Measurements from ENCODE around the gene AK8. TPM values are rescaled to one million over a fixed set of nuclear protein-coding genes. Genes with fewer than 3 reads are reported as not detected.

Gene AK8
- total RNA-seq, 1 experiment from 2014 or later: 2.5 TPM

GRCh38 chr9:132804576-132805295, 73.3 kb downstream of the AK8 start:
- Histone ChIP-seq H3K27me3 (ENCODE audit: insufficient read depth, low read length) (no peaks in the 10 kb centered on the region), H3K9me2 (ENCODE audit: insufficient read depth) (no peaks in the 10 kb centered on the region), H3K9me3 (ENCODE audit: control insufficient read depth in 1 of 2, insufficient read depth in 1 of 2, low read depth in 1 of 2, low read length in 2 of 2) (no peaks in the 10 kb centered on the region), H3K4me2 (ENCODE audit: low read length) (no peak overlapping the region), H3K79me2 (ENCODE audit: insufficient read depth, low read length) (no peaks in the 10 kb centered on the region), H3K36me3 (ENCODE audit: control insufficient read depth in 1 of 2, insufficient read depth in 2 of 2, low read length in 2 of 2) (no peaks in the 10 kb centered on the region), H3K9ac (ENCODE audit: low read length) (no peak overlapping the region), H2AFZ (ENCODE audit: low read depth, low read length, poor library complexity, severe bottlenecking) (no peak overlapping the region), H3K27ac (ENCODE audit: low read depth, low read length) (no peak overlapping the region), H3K4me1 (ENCODE audit: control insufficient read depth in 1 of 2, insufficient read depth in 2 of 2, low read length in 2 of 2) (peaks cover 3 to 8% of the 10 kb centered on the region in 2 experiments; a peak in 2 of 4 replicates), H4K20me1 (ENCODE audit: insufficient read depth) (no peaks in the 10 kb centered on the region), H3K4me3 (replicated peaks in 1 of 2; ENCODE audit: low read depth in 1 of 2, low read length in 2 of 2) (no peak overlapping the region)
- intact Hi-C loops (cut with micrococcal nuclease): loop anchor here (5.0 kb wide), 1 partner anchor 132 kb away; the partner anchor contains the start of gene GTF3C4
- DNase-seq (ENCODE audit: low read depth, low spot score): no peak
- ChIA-PET RAD21 (ENCODE audit: low non-redundant PET in 1 of 2, low total read pairs in 2 of 2, uncharacterized antibody in 2 of 2, unreplicated experiment in 2 of 2) (no interaction called here), CTCF (interaction anchor here (1.3 kb wide), 1 partner anchor 96 kb away, joined by 5 read pairs; no protein-coding TSS in a partner anchor), POLR2A (no interaction called here)
- ATAC-seq: no peak
- no TSS peak for BruUV-seq (replicated peaks)
- TF ChIP-seq YY1 (IDR thresholded peaks at IDR 0.05; ENCODE audit: extremely low read depth, insufficient replicate concordance, low read depth, low read length): no peak

- H2AFZ ChIP-seq (ENCODE audit: low read depth, low read length, poor library complexity, severe bottlenecking): no peak overlapping the region
- no peaks in the 10 kb centered on the region for H3K9me3 ChIP-seq (ENCODE audit: control insufficient read depth in 1 of 2, insufficient read depth in 1 of 2, low read depth in 1 of 2, low read length in 2 of 2)
- H4K20me1 ChIP-seq (ENCODE audit: insufficient read depth): no peaks in the 10 kb centered on the region
- TF ChIP-seq POLR2A (IDR thresholded peaks at IDR 0.05; ENCODE audit: borderline replicate concordance, extremely low read depth, insufficient read depth, insufficient read length) (no peak), CTCF (IDR thresholded peaks at IDR 0.05 in 2 of 3, conservative IDR thresholded peaks at IDR 0.05 in 1 of 3; ENCODE audit: borderline replicate concordance in 1 of 3, insufficient read depth in 1 of 3, low read depth in 2 of 3, low read length in 2 of 3) (no peak), JUND (IDR thresholded peaks at IDR 0.05) (no peak), ATF3 (IDR thresholded peaks at IDR 0.05) (no peak), MAX (IDR thresholded peaks at IDR 0.05) (no peak), CEBPB (IDR thresholded peaks at IDR 0.05; ENCODE audit: low read depth) (no peak), ZFX (IDR thresholded peaks at IDR 0.05) (no peak), SRF (IDR thresholded peaks at IDR 0.05; ENCODE audit: low read depth) (no peak)
- no peak overlapping the region for H3K9ac ChIP-seq (ENCODE audit: low read length)
- no peak overlapping the region for H3K27ac ChIP-seq (ENCODE audit: low read depth, low read length)
- H3K4me1 ChIP-seq (ENCODE audit: control insufficient read depth in 1 of 2, insufficient read depth in 2 of 2, low read length in 2 of 2): peaks cover 3 to 19% of the 10 kb centered on the region in 2 experiments; a peak in 2 of 4 replicates
- H3K4me2 ChIP-seq (ENCODE audit: low read length): no peak overlapping the region
- ATAC-seq (no peak), DNase-seq (ENCODE audit: low read depth, low spot score) (no peak)
- no TSS peak for BruUV-seq (replicated peaks)
- CTCF ChIA-PET: no interaction called here
- intact Hi-C loops (cut with micrococcal nuclease): loop anchor here (5.0 kb wide), 1 partner anchor 130 kb away; the partner anchor contains the start of gene GTF3C4
- POLR2A ChIA-PET: no interaction called here
- no peaks in the 10 kb centered on the region for H3K79me2 ChIP-seq (ENCODE audit: insufficient read depth, low read length)
- H3K27me3 ChIP-seq (ENCODE audit: insufficient read depth, low read length): no peaks in the 10 kb centered on the region
- H3K36me3 ChIP-seq (ENCODE audit: control insufficient read depth in 1 of 2, insufficient read depth in 2 of 2, low read length in 2 of 2): no peaks in the 10 kb centered on the region
- RAD21 ChIA-PET (ENCODE audit: low non-redundant PET in 1 of 2, low total read pairs in 2 of 2, uncharacterized antibody in 2 of 2, unreplicated experiment in 2 of 2): no interaction called here
- no peaks in the 10 kb centered on the region for H3K9me2 ChIP-seq (ENCODE audit: insufficient read depth)
- no peak overlapping the region for H3K4me3 ChIP-seq (replicated peaks in 1 of 2; ENCODE audit: low read depth in 1 of 2, low read length in 2 of 2)
These were observed 75.8 kb downstream of the AK8 start for GRCh38 chr9:132802121-132802795.
